ENCODE measurements around the gene APOBEC3F.

DNA sequence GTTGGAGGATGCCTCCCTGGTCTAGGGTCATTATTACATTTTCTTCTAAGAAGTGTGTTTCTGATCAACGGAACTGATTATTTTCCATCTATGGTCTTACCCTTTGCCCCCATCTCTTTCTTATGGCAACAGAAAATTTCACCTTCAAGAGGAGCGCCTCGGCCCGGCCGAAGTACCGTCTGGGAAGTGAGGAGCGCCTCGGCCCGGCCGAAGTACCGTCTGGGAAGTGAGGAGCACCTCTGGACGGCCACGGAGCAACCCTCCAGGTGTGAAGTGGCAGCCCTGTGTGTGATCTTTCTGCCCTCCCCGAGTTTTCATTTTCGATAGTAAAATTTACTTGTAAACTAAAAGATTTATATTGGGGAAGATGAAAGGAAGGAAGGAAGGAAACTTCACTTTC, 29.7 kb upstream of the APOBEC3F start:
- TF ChIP-seq, protein P1, sequence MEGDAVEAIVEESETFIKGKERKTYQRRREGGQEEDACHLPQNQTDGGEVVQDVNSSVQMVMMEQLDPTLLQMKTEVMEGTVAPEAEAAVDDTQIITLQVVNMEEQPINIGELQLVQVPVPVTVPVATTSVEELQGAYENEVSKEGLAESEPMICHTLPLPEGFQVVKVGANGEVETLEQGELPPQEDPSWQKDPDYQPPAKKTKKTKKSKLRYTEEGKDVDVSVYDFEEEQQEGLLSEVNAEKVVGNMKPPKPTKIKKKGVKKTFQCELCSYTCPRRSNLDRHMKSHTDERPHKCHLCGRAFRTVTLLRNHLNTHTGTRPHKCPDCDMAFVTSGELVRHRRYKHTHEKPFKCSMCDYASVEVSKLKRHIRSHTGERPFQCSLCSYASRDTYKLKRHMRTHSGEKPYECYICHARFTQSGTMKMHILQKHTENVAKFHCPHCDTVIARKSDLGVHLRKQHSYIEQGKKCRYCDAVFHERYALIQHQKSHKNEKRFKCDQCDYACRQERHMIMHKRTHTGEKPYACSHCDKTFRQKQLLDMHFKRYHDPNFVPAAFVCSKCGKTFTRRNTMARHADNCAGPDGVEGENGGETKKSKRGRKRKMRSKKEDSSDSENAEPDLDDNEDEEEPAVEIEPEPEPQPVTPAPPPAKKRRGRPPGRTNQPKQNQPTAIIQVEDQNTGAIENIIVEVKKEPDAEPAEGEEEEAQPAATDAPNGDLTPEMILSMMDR (conservative IDR thresholded peaks at IDR 0.05; ENCODE audit: low read length), result no peak
- TF ChIP-seq EZH2phosphoT487 (IDR thresholded peaks at IDR 0.05; ENCODE audit: borderline replicate concordance, low read depth, low read length), result no peak
